Stimulated activated CD8-positive, alpha-beta memory T cell treated with anti-CD3 and anti-CD28 coated beads, Interleukin-12 subunit alpha, Interleukin-12 subunit beta, amount 100 ng/mL, for 24 hours (primary cell): Measurements from ENCODE around the gene CLDN24.

Experiments used
- DNase-seq: peaks from one replicate; pipeline ENCODE4 v3.0.0-alpha.2; 2020; ENCODE audit errors: extremely low read depth

Gene CLDN24

GRCh38 chr4:183284258-183284785 lies 37.9 kb downstream of the CLDN24 start:
- no peak for DNase-seq

- DNase-seq: no peak
These were observed 46.1 kb downstream of the CLDN24 start for GRCh38 chr4:183276106-183276505.

GRCh38 chr4:183272384-183272783 lies 49.8 kb downstream of the CLDN24 start:
- no peak for DNase-seq
